K562 (cell line): ENCODE results near the gene THAP6. TPM values are rescaled to one million over a fixed set of nuclear protein-coding genes. Genes with fewer than 3 reads are reported as not detected.
A peak's percentile ranks its signal among the peaks of the same experiment; 100 is the strongest.

Experiments used
- ATAC-seq: fragments of 200-7000 bp; cut with Tn5 transposase; 3 replicates; pipeline ENCODE4 v1.9.1; 2020; ENCODE audit warnings: moderate library complexity
- BruUV-seq: library from RNA; stranded (reverse); fragments of 400-500 nt; replicated peaks from 2 replicates; lab custom pipeline; 2021; lab: Mats Ljungman, UMichigan
- CTCF ChIA-PET: fragments of 300-600 bp; formaldehyde crosslinking; extraction: SDS; loops from one replicate; lab custom pipeline; 2021; ENCODE audit warnings: low intra/inter-chr PET ratio; lab: Yijun Ruan, JAX
- POLR2A ChIA-PET: fragments of 300-600, 350-650 bp; sonication (Branson Sonifier 250); formaldehyde crosslinking; extraction: SDS; loops from one replicate; lab custom pipeline; 2021; ENCODE audit warnings: antibody characterized with exemption, inconsistent platforms; lab: Yijun Ruan, JAX
- DNase-seq, 4 experiments: peaks; one replicate each; pipeline versions ENCODE4 v3.0.0 to v3.0.0-alpha.2; 2011 to 2018; ENCODE audit warnings: low spot score in 3 of 4, mixed read lengths in 3 of 4; ENCODE audit errors: extremely low read depth in 1 of 4
- FAIRE-seq: peaks from 2 replicates; lab custom pipeline; 2011; peaks lifted over from hg19 to GRCh38; lab: Jason Lieb, UNC
- H2AFZ ChIP-seq: 2 replicates; pipeline ENCODE4 v1.6.0; 2011; ENCODE audit warnings: low read depth, low read length, control low read depth, inconsistent platforms
- H3K27ac ChIP-seq: fragments of 200-600 bp; 3 replicates; pipeline ENCODE4 v1.8.0; 2011; ENCODE audit warnings: low read depth, mild to moderate bottlenecking, control low read depth, inconsistent platforms, low read length, moderate library complexity, mixed read lengths; ENCODE audit errors: extremely low read depth
- H3K27me3 ChIP-seq, 2 experiments: fragments of 300-600 bp in 1 of 2; 2 replicates in 1 of 2; 3 replicates in 1 of 2; pipeline versions ENCODE4 v1.6.0 to v1.8.0; 2011; ENCODE audit warnings: inconsistent platforms in 2 of 2, low read length in 2 of 2, mild to moderate bottlenecking in 1 of 2, mixed read lengths in 1 of 2, moderate library complexity in 1 of 2; ENCODE audit not compliant: control insufficient read depth in 2 of 2, insufficient read depth in 2 of 2
- H3K36me3 ChIP-seq: fragments of 300-600 bp; 3 replicates; pipeline ENCODE4 v1.8.0; 2011; ENCODE audit warnings: mild to moderate bottlenecking, low read length, inconsistent platforms; ENCODE audit not compliant: control insufficient read depth, insufficient read depth
- H3K4me1 ChIP-seq, 2 experiments: fragments of 200-600 bp in 1 of 2; replicated peaks in 1 of 2; 2 replicates in 1 of 2; 3 replicates in 1 of 2; pipeline versions ENCODE4 v1.5.1 to v1.8.0; 2011; ENCODE audit warnings: inconsistent platforms in 2 of 2, low read length in 2 of 2, mild to moderate bottlenecking in 1 of 2, mixed read lengths in 1 of 2, moderate library complexity in 1 of 2; ENCODE audit not compliant: control insufficient read depth in 2 of 2, insufficient read depth in 2 of 2
- H3K4me2 ChIP-seq: 2 replicates; pipeline ENCODE4 v1.6.1; 2011; ENCODE audit warnings: low read length, control low read depth, inconsistent platforms, mixed read lengths; ENCODE audit not compliant: insufficient read depth
- H3K4me3 ChIP-seq: fragments of 200-600 bp; sonication (generic), shearing (Covaris generic); 2 replicates; pipeline ENCODE4 v1.5.1; 2016; ENCODE audit warnings: control low read depth, inconsistent platforms
- H3K79me2 ChIP-seq: fragments of 200-600 bp; 3 replicates; pipeline ENCODE4 v1.8.0; 2011; ENCODE audit warnings: low read length, inconsistent platforms; ENCODE audit not compliant: control insufficient read depth, insufficient read depth
- H3K9ac ChIP-seq, 2 experiments: 2 replicates each; pipeline versions ENCODE4 v1.6.0 to v1.6.1; 2011; ENCODE audit warnings: low read depth in 2 of 2, low read length in 2 of 2, control low read depth in 1 of 2, inconsistent platforms in 1 of 2, mild to moderate bottlenecking in 1 of 2, mixed read lengths in 1 of 2; ENCODE audit not compliant: insufficient read depth in 1 of 2
- H3K9me1 ChIP-seq: one replicate; pipeline ENCODE4 v1.6.0; 2011; ENCODE audit warnings: inconsistent platforms, mild to moderate bottlenecking, low read length, moderate library complexity; ENCODE audit not compliant: control insufficient read depth, insufficient read depth
- H3K9me3 ChIP-seq: replicated peaks from 2 replicates; pipeline ENCODE4 v1.5.1; 2011; ENCODE audit warnings: low read depth, low read length, inconsistent platforms; ENCODE audit not compliant: control insufficient read depth, insufficient read depth
- H4K20me1 ChIP-seq: replicated peaks from 2 replicates; pipeline ENCODE4 v1.6.1; 2011; ENCODE audit warnings: low read length, inconsistent platforms, mixed read lengths; ENCODE audit not compliant: control insufficient read depth, insufficient read depth
- ADNP ChIP-seq: fragments of 200-800 bp; sonication (Bioruptor generic); IDR thresholded peaks from 2 replicates; pipeline ENCODE4 v1.6.1; 2016; ENCODE audit warnings: missing genetic modification characterization, missing compliant biosample characterization
- ARID1B ChIP-seq: fragments of 450-650 bp; IDR thresholded peaks from 2 replicates; pipeline ENCODE4 v1.6.1; 2016; ENCODE audit warnings: antibody characterized with exemption, mild to moderate bottlenecking, inconsistent platforms
- ARNT ChIP-seq, 2 experiments: fragments of 450-650 bp; IDR thresholded peaks; 2 replicates each; pipeline ENCODE4 v1.6.1; 2016; ENCODE audit warnings: mild to moderate bottlenecking in 1 of 2
- BCOR ChIP-seq: fragments of 450-650 bp; IDR thresholded peaks from 2 replicates; pipeline ENCODE4 v1.6.1; 2016
- CREM ChIP-seq: IDR thresholded peaks from 2 replicates; pipeline ENCODE4 v1.6.1; 2014; ENCODE audit warnings: antibody characterized with exemption, low read depth
- DDX20 ChIP-seq: fragments of 450-650 bp; IDR thresholded peaks from 2 replicates; pipeline ENCODE4 v1.6.1; 2016; ENCODE audit warnings: missing genetic modification characterization, low read depth, mild to moderate bottlenecking, missing compliant biosample characterization, moderate library complexity
- EHMT2 ChIP-seq: fragments of 450-650 bp; IDR thresholded peaks from 2 replicates; pipeline ENCODE4 v1.6.1; 2018; ENCODE audit warnings: antibody characterized with exemption
- GATA2 ChIP-seq: sonication (generic); formaldehyde crosslinking; IDR thresholded peaks from 2 replicates; pipeline ENCODE4 v1.4.0; 2020; ENCODE audit warnings: mild to moderate bottlenecking, missing genetic modification reagents
- HDAC2 ChIP-seq: fragments of 450-650 bp; IDR thresholded peaks from 2 replicates; pipeline ENCODE4 v1.6.1; 2016; ENCODE audit warnings: mild to moderate bottlenecking
- KAT7 ChIP-seq: sonication (generic); formaldehyde crosslinking; IDR thresholded peaks from 2 replicates; pipeline ENCODE4 v1.8.0; 2022; ENCODE audit warnings: missing genetic modification reagents, mild to moderate bottlenecking, borderline replicate concordance
- MBD2 ChIP-seq: sonication (generic); IDR thresholded peaks from 2 replicates; pipeline ENCODE4 v1.6.1; 2016; ENCODE audit warnings: low read depth, borderline replicate concordance
- MYNN ChIP-seq, 2 experiments: sonication (generic); formaldehyde crosslinking in 1 of 2; IDR thresholded peaks; 2 replicates each; pipeline versions ENCODE4 v1.5.0 to v1.6.1; 2016 to 2020; ENCODE audit warnings: antibody characterized with exemption in 1 of 2, missing genetic modification reagents in 1 of 2
- NEUROD1 ChIP-seq: fragments of 150-350 bp; IDR thresholded peaks from 2 replicates; pipeline ENCODE4 v1.6.1; 2014; ENCODE audit warnings: borderline replicate concordance, low read length, low read depth; ENCODE audit not compliant: partially characterized antibody
- RCOR1 ChIP-seq, 2 experiments: IDR thresholded peaks; 2 replicates each; pipeline ENCODE4 v1.6.1; 2012; ENCODE audit warnings: low read depth in 2 of 2, low read length in 2 of 2, borderline replicate concordance in 1 of 2, improper control_type of control experiment in 1 of 2
- RFX1 ChIP-seq: fragments of 450-650 bp; IDR thresholded peaks from 2 replicates; pipeline ENCODE4 v1.6.1; 2016; ENCODE audit warnings: mild to moderate bottlenecking, moderate library complexity
- SLC30A9 ChIP-seq: fragments of 250-450 bp; sonication (Bioruptor Pico); IDR thresholded peaks from 2 replicates; pipeline ENCODE4 v1.8.0; 2022; ENCODE audit warnings: mild to moderate bottlenecking, moderate library complexity
- SRSF7 ChIP-seq: fragments of 200-400 bp; formaldehyde crosslinking; optimal IDR thresholded peaks from 2 replicates; pipeline ENCODE3; 2017; ENCODE audit warnings: mild to moderate bottlenecking, low read depth, low read length
- STAT5B ChIP-seq: fragments of 250-450 bp; sonication (Bioruptor Pico); IDR thresholded peaks from 2 replicates; pipeline ENCODE4 v1.8.0; 2021; ENCODE audit warnings: mild to moderate bottlenecking, inconsistent platforms
- TAF9B ChIP-seq: fragments of 450-650 bp; IDR thresholded peaks from 2 replicates; pipeline ENCODE4 v1.6.1; 2018; ENCODE audit warnings: mild to moderate bottlenecking; ENCODE audit not compliant: partially characterized antibody
- ZNF584 ChIP-seq: fragments of 200-800 bp; sonication (Bioruptor generic); IDR thresholded peaks from 2 replicates; pipeline ENCODE4 v1.6.1; 2016; ENCODE audit warnings: low read depth, mild to moderate bottlenecking, missing genetic modification characterization, missing compliant biosample characterization
- WGBS: fragments of 100-300 bp; shearing (Covaris generic); methylation state at CpG from one replicate; pipeline ENCODE4 v1.1.6; 2016; ENCODE audit warnings: low coverage, mixed read lengths; ENCODE audit not compliant: insufficient coverage; ENCODE audit errors: missing lambda C conversion rate; 5-methylcytosine and 5-hydroxymethylcytosine counted together
- in situ Hi-C: fragments of 300-500 bp; cut with MboI; formaldehyde crosslinking; loops from 4 replicates; pipeline ENCODE4 v1.15.0; 2018; ENCODE audit warnings: inconsistent platforms, mixed read lengths
- intact Hi-C: fragments of 100-400 bp; cut with micrococcal nuclease; formaldehyde crosslinking; loops from 2 replicates; pipeline ENCODE4 v1.14.2; 2022
- polyA plus RNA-seq, 8 experiments: library from polyadenylated mRNA; depleted of rRNA in 4 of 8; stranded (reverse) in 5 of 8; unstranded in 3 of 8; fragments of >200 nt; fragmentation: Nextera tagmentation in 2 of 8; fragmentation: Illumina TruSeq in 1 of 8; extraction: Ambion mirVana in 2 of 8; extraction: Trizol in 1 of 8; gene quantifications; 2 replicates each; pipeline versions ENCODE4 v1.2.1 to v1.2.3, GENCODE V29; 2011 to 2014; ENCODE audit warnings: inconsistent platforms in 1 of 8, missing spikeins in 1 of 8
- total RNA-seq, 7 experiments: library from RNA; depleted of rRNA in 6 of 7; stranded (reverse); fragments of >200 nt in 6 of 7; fragmentation: Illumina TruSeq in 2 of 7; extraction: Trizol in 2 of 7; gene quantifications; 2 replicates each; pipeline versions ENCODE4 v1.2.1 to v1.2.3, GENCODE V29; 2011 to 2021; ENCODE audit warnings: low replicate concordance in 1 of 7
- TF ChIP-seq, protein P1 (sequence below): IDR thresholded peaks from 2 replicates; pipeline ENCODE4 v1.6.1; 2012; ENCODE audit warnings: low read depth, low read length, improper control_type of control experiment, borderline replicate concordance

Gene THAP6
- total and polyA plus RNA-seq, 9 of the 15 experiments (the other 6 are each of a cell fraction or from before 2014, with no cell fraction given): 8.9 to 30.4 (median 17.3) TPM

DNA sequence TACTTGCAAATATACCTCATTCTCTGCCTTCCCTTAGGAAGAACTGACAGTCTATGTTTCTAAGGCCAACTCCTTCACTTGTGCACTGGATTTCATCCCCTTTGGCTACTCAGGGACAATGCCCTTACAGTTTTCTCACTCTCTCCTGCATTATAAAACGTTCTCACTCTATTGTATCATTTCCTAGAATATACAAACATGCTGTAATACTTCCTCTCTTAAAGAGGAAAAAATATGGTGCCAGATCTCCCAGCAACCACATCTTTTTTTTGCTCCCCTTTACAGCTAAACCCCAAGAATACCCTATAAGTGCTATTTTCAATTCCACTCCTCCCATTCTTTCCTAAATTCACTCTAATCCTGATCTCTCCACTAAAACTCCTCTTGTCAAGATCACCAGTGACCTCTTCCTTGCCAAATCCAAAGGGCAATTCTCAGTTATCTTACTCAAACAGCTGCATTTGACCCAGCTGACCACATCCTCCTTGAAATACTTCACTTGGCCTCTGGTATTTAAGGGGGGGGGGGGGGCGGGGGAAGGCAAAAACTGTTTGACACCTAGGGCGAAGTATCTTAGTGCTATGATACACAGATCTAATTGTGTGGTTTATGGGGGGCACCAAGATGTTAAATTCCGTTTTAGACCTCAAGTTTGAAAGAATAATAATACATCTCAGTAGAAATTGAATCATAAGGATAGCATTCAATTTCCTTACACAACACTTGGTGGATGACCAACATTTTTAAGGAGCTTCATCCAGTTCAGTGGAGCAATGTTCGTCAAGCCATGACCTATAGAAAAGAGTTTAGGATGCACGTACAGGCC is 1.7 kb upstream of the THAP6 start:
- in situ Hi-C loops (no loop called here), intact Hi-C loops (loop anchor here (5.0 kb wide), 1 partner anchor 210 kb away; the partner anchor contains the start of gene USO1)
- H3K27me3 ChIP-seq: no peaks in the 10 kb centered on the region
- peaks cover 10% of the 10 kb centered on the region; the same call in 1 of the 2 replicates for H4K20me1 ChIP-seq
- CTCF ChIA-PET: no interaction called here
- peak overlapping the region; percentile 95 for H3K27ac ChIP-seq
- peak overlapping the region in 1 of 2 experiments; percentile 97; a peak in 2 of 4 replicates for H3K9ac ChIP-seq
- H2AFZ ChIP-seq: peak overlapping the region; percentile 97; the same call in 1 of the 2 replicates
- 0% methylated on average over 6 of the region's 6 CpGs for WGBS
- peaks cover 77% of the 10 kb centered on the region for H3K79me2 ChIP-seq
- H3K9me1 ChIP-seq: no peaks in the 10 kb centered on the region
- peak; percentile 57 to 89 (median 68) for DNase-seq
- peak; percentile 31 for ATAC-seq
- peak; percentile 85 for FAIRE-seq
- H3K9me3 ChIP-seq: peaks cover 6% of the 10 kb centered on the region; the same call in 1 of the 2 replicates
- BruUV-seq: no TSS peak
- H3K4me2 ChIP-seq: peak overlapping the region; percentile 92
- H3K36me3 ChIP-seq: peaks cover 34% of the 10 kb centered on the region
- peaks cover 0 to 18% of the 10 kb centered on the region in 2 experiments; a peak in 4 of 5 replicates for H3K4me1 ChIP-seq
- POLR2A ChIA-PET: interaction anchor here (0.6 to 1.2 kb wide), 4 partner anchors 15 to 284 kb away, joined by 3 to 6 read pairs (median 5); no protein-coding TSS in a partner anchor
- peak overlapping the region; percentile 56 for H3K4me3 ChIP-seq
- TF ChIP-seq CREM (0 out of 2 replicates have a peak, but pooled peaks have one; percentile 6), HDAC2 (peak; percentile 78), BCOR (peak; percentile 38; the same call in 1 of the 2 replicates), TAF9B (peak; percentile 79), ARID1B (peak; percentile 96), MBD2 (peak; percentile 21; the same call in 1 of the 2 replicates), ARNT (IDR thresholded peaks at IDR 0.05) (peak in 1 of 2 experiments; percentile 83; a peak in 1 of 4 replicates), SRSF7 (no peak), RCOR1 (IDR thresholded peaks at IDR 0.05; ENCODE audit: borderline replicate concordance in 1 of 2, low read depth in 2 of 2, low read length in 2 of 2) (peak in 1 of 2 experiments; percentile 95; a peak in 3 of 4 replicates), STAT5B (no peak), ZNF584 (CRISPR knock-in tag) (peak; percentile 46; the same call in 1 of the 2 replicates), ADNP (tag) (0 out of 2 replicates have a peak, but pooled peaks have one; percentile 17), EHMT2 (0 out of 2 replicates have a peak, but pooled peaks have one; percentile 41), RFX1 (peak; percentile 28; the same call in 1 of the 2 replicates), SLC30A9 (CRISPR knock-in tag) (no peak), NEUROD1 (peak; percentile 57), KAT7 (CRISPR knock-in tag) (0 out of 2 replicates have a peak, but pooled peaks have one; percentile 58), GATA2 (CRISPR knock-in tag) (peak; percentile 74; the same call in 1 of the 2 replicates), MYNN (IDR thresholded peaks at IDR 0.05) (peak; percentile 40; the same call in 1 of the 2 replicates), MYNN (CRISPR knock-in tag; IDR thresholded peaks at IDR 0.05) (no peak), DDX20 (tag) (no peak)
- TF ChIP-seq, protein P1, sequence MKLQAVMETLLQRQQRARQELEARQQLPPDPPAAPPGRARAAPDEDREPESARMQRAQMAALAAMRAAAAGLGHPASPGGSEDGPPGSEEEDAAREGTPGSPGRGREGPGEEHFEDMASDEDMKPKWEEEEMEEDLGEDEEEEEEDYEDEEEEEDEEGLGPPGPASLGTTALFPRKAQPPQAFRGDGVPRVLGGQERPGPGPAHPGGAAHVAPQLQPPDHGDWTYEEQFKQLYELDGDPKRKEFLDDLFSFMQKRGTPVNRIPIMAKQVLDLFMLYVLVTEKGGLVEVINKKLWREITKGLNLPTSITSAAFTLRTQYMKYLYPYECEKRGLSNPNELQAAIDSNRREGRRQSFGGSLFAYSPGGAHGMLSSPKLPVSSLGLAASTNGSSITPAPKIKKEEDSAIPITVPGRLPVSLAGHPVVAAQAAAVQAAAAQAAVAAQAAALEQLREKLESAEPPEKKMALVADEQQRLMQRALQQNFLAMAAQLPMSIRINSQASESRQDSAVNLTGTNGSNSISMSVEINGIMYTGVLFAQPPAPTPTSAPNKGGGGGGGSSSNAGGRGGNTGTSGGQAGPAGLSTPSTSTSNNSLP: 0 out of 2 replicates have a peak, but pooled peaks have one; percentile 42
